Fibroblast of pulmonary artery (primary cell): ENCODE results near the gene SPOCK1.

Experiments used
- DNase-seq: peaks from one replicate; pipeline ENCODE4 v3.0.0-alpha.2; 2010; ENCODE audit warnings: low read depth
- H3K4me3 ChIP-seq: replicated peaks from 2 replicates; pipeline ENCODE4 v1.5.1; 2011; ENCODE audit warnings: low read depth, mild to moderate bottlenecking, control low read depth, low read length, moderate library complexity
- CTCF ChIP-seq: IDR thresholded peaks from 2 replicates; pipeline ENCODE4 v1.5.1; 2011; ENCODE audit warnings: mild to moderate bottlenecking, control low read depth, low read length, inconsistent platforms; ENCODE audit errors: missing control alignments

Gene SPOCK1

GRCh38 chr5:137290373-137290772, 208.8 kb downstream of the SPOCK1 start:
- H3K4me3 ChIP-seq: no peak overlapping the region
- no peak for DNase-seq
- no peak for TF ChIP-seq CTCF

GRCh38 chr5:137289856-137290255, 209.3 kb downstream of the SPOCK1 start:
- TF ChIP-seq CTCF: no peak
- peak; percentile 60 for DNase-seq
- H3K4me3 ChIP-seq: no peak overlapping the region

GRCh38 chr5:137287569-137287968, 211.6 kb downstream of the SPOCK1 start:
- H3K4me3 ChIP-seq: no peak overlapping the region
- TF ChIP-seq CTCF: no peak
- DNase-seq: no peak

- TF ChIP-seq CTCF: no peak
- H3K4me3 ChIP-seq: no peak overlapping the region
- DNase-seq: no peak
These were observed 213.0 kb downstream of the SPOCK1 start for GRCh38 chr5:137286025-137286610.

- no peak overlapping the region for H3K4me3 ChIP-seq
- no peak for DNase-seq
- no peak for TF ChIP-seq CTCF
These were observed 215.3 kb downstream of the SPOCK1 start for GRCh38 chr5:137283801-137284200.

GRCh38 chr5:137282216-137282615, 216.9 kb downstream of the SPOCK1 start:
- no peak for TF ChIP-seq CTCF
- peak; percentile 53 for DNase-seq
- H3K4me3 ChIP-seq: no peak overlapping the region

GRCh38 chr5:137281201-137281600, 217.9 kb downstream of the SPOCK1 start:
- no peak overlapping the region for H3K4me3 ChIP-seq
- TF ChIP-seq CTCF: no peak
- peak; percentile 11 for DNase-seq
